GM12891 (cell line): ENCODE results near the gene EDNRA.

ENCODE experiments used
- PAX5 ChIP-seq: IDR thresholded peaks from 2 replicates; pipeline ENCODE4 v1.6.1; 2011; ENCODE audit warnings: low read length, moderate library complexity, mild to moderate bottlenecking; ENCODE audit not compliant: insufficient read depth, severe bottlenecking
- POLR2A ChIP-seq: IDR thresholded peaks from 2 replicates; pipeline ENCODE4 v1.6.1; 2011; ENCODE audit warnings: low read depth, low read length, control low read depth
- POLR2AphosphoS5 ChIP-seq: IDR thresholded peaks from 2 replicates; pipeline ENCODE4 v1.6.1; 2011; ENCODE audit warnings: low read depth, low read length, control low read depth
- POU2F2 ChIP-seq: IDR thresholded peaks from 2 replicates; pipeline ENCODE4 v1.6.1; 2011; ENCODE audit warnings: low read depth, mild to moderate bottlenecking, control low read depth, low read length, moderate library complexity
- SPI1 ChIP-seq: IDR thresholded peaks from 2 replicates; pipeline ENCODE4 v1.6.1; 2011; ENCODE audit warnings: low read depth, low read length, control low read depth
- TAF1 ChIP-seq: IDR thresholded peaks from 2 replicates; pipeline ENCODE4 v1.6.1; 2011; ENCODE audit warnings: low read depth, low read length, control low read depth

DNA sequence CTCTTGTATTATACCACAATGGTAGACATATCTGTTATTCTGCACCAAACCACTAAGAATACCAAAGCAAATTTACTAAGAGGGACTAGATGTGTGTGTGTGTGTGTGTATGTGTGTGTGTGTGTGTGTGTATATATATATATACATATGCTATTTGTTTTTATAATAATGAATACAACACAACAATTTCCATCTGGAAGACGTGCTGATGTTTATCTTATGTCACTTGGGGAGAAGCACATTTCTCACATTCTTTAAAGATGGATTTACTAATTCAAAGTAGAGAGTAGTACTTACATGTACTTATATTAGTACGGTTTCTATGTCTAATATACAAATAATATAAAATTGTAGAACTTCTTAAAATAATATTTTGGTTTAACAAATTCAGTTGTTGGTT lies 52.0 kb downstream of the EDNRA start:
- TF ChIP-seq POLR2A (no peak), POLR2AphosphoS5 (no peak), PAX5 (no peak), TAF1 (no peak), SPI1 (no peak), POU2F2 (no peak)
